Smooth muscle cell (in vitro differentiated cells): ENCODE measurements around the gene ALDH3B2. TPM values are rescaled to one million over a fixed set of nuclear protein-coding genes. Genes with fewer than 3 reads are reported as not detected.

Experiments
- DNase-seq: peaks from one replicate; lab custom pipeline; 2025; ENCODE audit not compliant: unreplicated experiment; lab: John Stamatoyannopoulos, UW
- H2AFZ ChIP-seq: fragments of 200-600 bp; sonication (generic); 2 replicates; pipeline ENCODE4 v1.6.0; 2016; ENCODE audit warnings: antibody characterized with exemption, low read depth, mild to moderate bottlenecking
- H3F3A ChIP-seq: fragments of 200-600 bp; sonication (generic); 2 replicates; pipeline ENCODE4 v1.6.0; 2017; ENCODE audit warnings: antibody characterized with exemption, low read depth
- H3K27ac ChIP-seq: fragments of 200-600 bp; sonication (generic); 2 replicates; pipeline ENCODE4 v1.5.1; 2016; ENCODE audit warnings: low read depth, mild to moderate bottlenecking
- H3K27me3 ChIP-seq: fragments of 200-600 bp; sonication (generic); 2 replicates; pipeline ENCODE4 v1.6.1; 2016; ENCODE audit warnings: low read depth, mild to moderate bottlenecking
- H3K36me3 ChIP-seq: fragments of 200-600 bp; sonication (generic); 2 replicates; pipeline ENCODE4 v1.5.1; 2016; ENCODE audit warnings: low read depth
- H3K4me1 ChIP-seq: fragments of 200-600 bp; sonication (generic); 2 replicates; pipeline ENCODE4 v1.5.1; 2016; ENCODE audit warnings: low read depth
- H3K4me2 ChIP-seq: fragments of 200-600 bp; sonication (generic); 2 replicates; pipeline ENCODE4 v1.6.0; 2016; ENCODE audit warnings: mild to moderate bottlenecking
- H3K4me3 ChIP-seq: fragments of 200-600 bp; sonication (generic); 2 replicates; pipeline ENCODE4 v1.5.1; 2016; ENCODE audit warnings: mild to moderate bottlenecking
- H3K79me2 ChIP-seq: fragments of 200-600 bp; sonication (generic); 2 replicates; pipeline ENCODE4 v1.6.0; 2016; ENCODE audit warnings: low read depth, mild to moderate bottlenecking
- H3K9ac ChIP-seq: fragments of 200-600 bp; sonication (generic); 2 replicates; pipeline ENCODE4 v1.6.0; 2016; ENCODE audit warnings: low read depth
- H3K9me3 ChIP-seq: fragments of 200-600 bp; sonication (generic); replicated peaks from 2 replicates; pipeline ENCODE4 v1.5.1; 2016; ENCODE audit warnings: low read depth
- H4K20me1 ChIP-seq: fragments of 200-600 bp; sonication (generic); 2 replicates; pipeline ENCODE4 v1.6.0; 2016; ENCODE audit warnings: low read depth
- WGBS: methylation state at CpG from one replicate; pipeline ENCODE4 v1.1.7; 2016; ENCODE audit warnings: low lambda C conversion rate; 5-methylcytosine and 5-hydroxymethylcytosine counted together
- polyA plus RNA-seq: library from polyadenylated mRNA; unstranded; fragments of >200 nt; fragmentation: Nextera tagmentation; extraction: Ambion mirVana; gene quantifications from 2 replicates; pipeline ENCODE4 v1.2.1, GENCODE V29; 2016
- total RNA-seq: library from RNA; depleted of rRNA; stranded (reverse); fragments of >200 nt; gene quantifications from 2 replicates; pipeline ENCODE4 v1.2.3, GENCODE V29; 2014
- TF ChIP-seq, protein P1 (sequence below): fragments of 200-600 bp; sonication (generic); IDR thresholded peaks from 2 replicates; pipeline ENCODE4 v1.5.1; 2017; ENCODE audit warnings: borderline replicate concordance, mild to moderate bottlenecking, antibody characterized with exemption; ENCODE audit not compliant: insufficient read depth, poor library complexity, severe bottlenecking

ALDH3B2 gene
- total and polyA plus RNA-seq, 2 experiments from 2014 or later = 0.77 to 5.0 TPM

DNA sequence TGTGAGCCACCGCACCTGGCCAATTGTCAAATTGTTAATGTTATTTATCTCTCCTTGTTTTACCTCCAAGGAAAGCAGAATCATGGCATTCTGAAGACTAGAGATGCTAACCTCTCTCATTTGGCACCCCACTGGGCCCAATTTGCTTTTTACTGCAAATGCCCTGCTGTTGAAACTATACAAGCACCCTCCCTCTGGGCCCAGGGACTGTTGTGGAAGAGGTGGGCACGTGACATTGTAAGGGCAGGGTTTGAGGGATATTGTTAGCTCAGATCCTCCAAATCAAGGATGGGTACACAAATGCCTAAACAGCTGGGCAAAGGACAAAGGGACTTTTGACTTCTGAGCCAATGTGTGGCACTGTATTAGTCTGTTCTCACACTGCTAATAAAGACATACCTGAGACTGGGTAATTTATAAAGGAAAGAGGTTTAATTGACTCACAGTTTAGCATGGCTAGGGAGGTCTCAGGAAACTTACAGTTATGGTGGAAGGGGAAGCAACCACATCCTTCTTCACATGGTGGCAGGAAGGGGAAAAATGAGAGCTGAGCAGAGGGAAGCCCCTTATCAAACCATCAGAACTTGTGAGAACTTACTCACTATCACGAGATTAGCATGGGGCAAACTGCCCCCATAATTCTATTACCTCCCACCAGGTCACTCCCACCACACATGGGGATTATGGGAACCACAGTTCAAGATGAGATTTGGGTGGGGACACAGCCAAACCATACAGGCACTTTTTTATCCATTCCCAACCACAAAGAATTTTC lies 6.5 kb upstream of the ALDH3B2 start:
- Histone ChIP-seq H3K4me3 (no peak overlapping the region), H3F3A (no peaks in the 10 kb centered on the region), H3K9me3 (no peaks in the 10 kb centered on the region), H4K20me1 (no peaks in the 10 kb centered on the region), H3K36me3 (no peaks in the 10 kb centered on the region), H3K79me2 (no peaks in the 10 kb centered on the region), H2AFZ (no peak overlapping the region), H3K27ac (peak overlapping the region; percentile 60), H3K4me2 (no peak overlapping the region), H3K4me1 (no peaks in the 10 kb centered on the region), H3K9ac (no peak overlapping the region), H3K27me3 (no peaks in the 10 kb centered on the region)
- TF ChIP-seq, protein P1, sequence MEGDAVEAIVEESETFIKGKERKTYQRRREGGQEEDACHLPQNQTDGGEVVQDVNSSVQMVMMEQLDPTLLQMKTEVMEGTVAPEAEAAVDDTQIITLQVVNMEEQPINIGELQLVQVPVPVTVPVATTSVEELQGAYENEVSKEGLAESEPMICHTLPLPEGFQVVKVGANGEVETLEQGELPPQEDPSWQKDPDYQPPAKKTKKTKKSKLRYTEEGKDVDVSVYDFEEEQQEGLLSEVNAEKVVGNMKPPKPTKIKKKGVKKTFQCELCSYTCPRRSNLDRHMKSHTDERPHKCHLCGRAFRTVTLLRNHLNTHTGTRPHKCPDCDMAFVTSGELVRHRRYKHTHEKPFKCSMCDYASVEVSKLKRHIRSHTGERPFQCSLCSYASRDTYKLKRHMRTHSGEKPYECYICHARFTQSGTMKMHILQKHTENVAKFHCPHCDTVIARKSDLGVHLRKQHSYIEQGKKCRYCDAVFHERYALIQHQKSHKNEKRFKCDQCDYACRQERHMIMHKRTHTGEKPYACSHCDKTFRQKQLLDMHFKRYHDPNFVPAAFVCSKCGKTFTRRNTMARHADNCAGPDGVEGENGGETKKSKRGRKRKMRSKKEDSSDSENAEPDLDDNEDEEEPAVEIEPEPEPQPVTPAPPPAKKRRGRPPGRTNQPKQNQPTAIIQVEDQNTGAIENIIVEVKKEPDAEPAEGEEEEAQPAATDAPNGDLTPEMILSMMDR = no peak
- DNase-seq = no peak
- 67% methylated on average over 3 of the region's 3 CpGs for WGBS

DNA sequence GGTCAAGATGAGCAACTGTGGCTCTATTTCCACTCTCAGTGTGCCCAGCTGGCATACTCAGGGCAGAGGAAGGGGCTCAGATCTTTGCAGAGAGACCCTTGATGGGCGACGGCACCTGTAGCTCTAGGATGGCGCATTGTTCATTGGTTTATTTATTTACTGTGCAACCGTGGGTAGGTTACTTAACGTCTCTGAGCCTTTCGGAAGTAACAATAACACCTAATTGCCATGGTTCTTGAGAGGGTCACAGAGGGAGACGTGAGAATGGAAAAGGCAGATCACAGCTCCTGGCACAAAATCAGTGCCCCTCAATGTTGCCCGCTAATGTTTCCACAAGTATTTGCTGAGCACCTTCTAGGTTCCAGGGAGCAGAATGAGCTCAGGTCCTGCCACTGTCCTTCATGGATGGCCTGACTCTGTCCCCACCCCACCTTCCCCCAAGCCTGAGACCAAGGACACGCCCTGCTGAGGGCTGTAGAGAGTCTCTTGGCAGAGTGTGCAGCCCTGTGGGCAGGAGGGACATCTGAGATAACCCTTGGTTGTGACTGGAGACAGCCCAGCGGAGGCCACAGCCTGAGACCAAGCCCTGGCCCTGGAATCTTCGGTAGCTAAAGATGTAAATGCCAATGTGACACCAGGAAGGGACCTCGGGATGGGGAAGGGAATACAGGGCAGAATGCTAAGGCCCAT lies 780 bp upstream of the ALDH3B2 start:
- Histone ChIP-seq H3F3A (no peaks in the 10 kb centered on the region), H2AFZ (no peak overlapping the region), H3K9ac (no peak overlapping the region), H3K4me2 (no peak overlapping the region), H3K4me1 (no peaks in the 10 kb centered on the region), H3K36me3 (no peaks in the 10 kb centered on the region), H3K27me3 (no peaks in the 10 kb centered on the region), H3K79me2 (no peaks in the 10 kb centered on the region), H3K9me3 (no peaks in the 10 kb centered on the region), H3K4me3 (no peak overlapping the region), H3K27ac (peak overlapping the region; percentile 19), H4K20me1 (no peaks in the 10 kb centered on the region)
- TF ChIP-seq, protein P1 = no peak
- no peak for DNase-seq
- WGBS = 94% methylated on average over 12 of the region's 12 CpGs

DNA sequence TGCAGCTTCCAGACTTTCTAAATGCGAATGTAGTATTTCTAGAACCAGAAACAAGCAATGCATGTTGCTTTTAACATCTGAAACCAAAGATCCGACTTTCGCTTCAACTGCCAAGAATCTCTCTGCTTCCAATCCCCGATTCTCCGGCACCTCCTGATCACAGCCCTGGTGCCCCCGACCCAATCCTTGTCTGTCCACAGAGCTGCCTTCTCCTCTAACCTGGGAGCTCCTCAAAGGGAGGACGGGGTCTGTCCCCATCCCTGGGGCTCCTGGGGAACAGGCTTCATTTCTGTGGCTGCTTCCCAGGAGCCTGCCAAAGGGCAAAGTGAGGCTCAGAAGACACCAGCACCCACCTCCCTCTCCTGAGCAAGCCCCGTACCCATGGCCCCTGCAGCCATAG lies 521 bp downstream of the ALDH3B2 start:
- WGBS = 77% methylated on average over 8 of the region's 8 CpGs
- Histone ChIP-seq H4K20me1 (no peaks in the 10 kb centered on the region), H3K4me1 (no peaks in the 10 kb centered on the region), H3K4me3 (no peak overlapping the region), H3F3A (no peaks in the 10 kb centered on the region), H3K27ac (no peak overlapping the region), H2AFZ (no peak overlapping the region), H3K27me3 (no peaks in the 10 kb centered on the region), H3K9ac (no peak overlapping the region), H3K36me3 (no peaks in the 10 kb centered on the region), H3K79me2 (no peaks in the 10 kb centered on the region), H3K9me3 (no peaks in the 10 kb centered on the region), H3K4me2 (no peak overlapping the region)
- TF ChIP-seq, protein P1 = no peak
- no peak for DNase-seq

DNA sequence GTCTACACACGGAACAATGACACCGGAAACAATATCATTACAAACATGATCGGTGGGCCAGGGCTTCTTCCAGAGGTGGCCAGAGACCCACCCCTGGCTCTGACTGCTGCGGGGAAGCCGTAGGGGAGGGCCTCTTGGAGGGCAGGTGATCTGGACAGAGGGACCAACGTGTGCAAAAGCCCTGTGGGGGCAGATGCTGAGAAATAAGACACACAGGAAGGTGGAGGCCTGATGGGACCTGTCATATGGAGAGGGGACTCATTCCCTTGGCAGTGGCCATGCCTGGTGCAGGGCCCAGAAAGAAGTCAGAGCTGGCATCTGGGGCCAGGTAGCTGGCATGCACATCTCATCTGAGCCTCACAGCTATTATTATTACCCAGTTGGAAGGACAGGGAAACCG lies 1.1 kb downstream of the ALDH3B2 start:
- 88% methylated on average over 7 of the region's 7 CpGs for WGBS
- no peak overlapping the region for H3K4me2 ChIP-seq
- no peaks in the 10 kb centered on the region for H3K79me2 ChIP-seq
- H3K27me3 ChIP-seq = no peaks in the 10 kb centered on the region
- no peaks in the 10 kb centered on the region for H3K9me3 ChIP-seq
- no peak overlapping the region for H3K4me3 ChIP-seq
- TF ChIP-seq, protein P1 = no peak
- no peaks in the 10 kb centered on the region for H3F3A ChIP-seq
- H3K36me3 ChIP-seq = no peaks in the 10 kb centered on the region
- no peak overlapping the region for H3K27ac ChIP-seq
- no peak overlapping the region for H2AFZ ChIP-seq
- no peak overlapping the region for H3K9ac ChIP-seq
- no peak for DNase-seq
- H4K20me1 ChIP-seq = no peaks in the 10 kb centered on the region
- H3K4me1 ChIP-seq = no peaks in the 10 kb centered on the region
